SK-N-SH treated with all-trans-retinoic acid at 6 μM for 48 hours (cell line): ENCODE data around the gene PSMA7.
"Not testable (repeated sequence)": the region's sequence is repeated elsewhere in the genome, so short reads cannot be mapped to it uniquely, and the experiment has no call there.

Source experiments
- ATAC-seq: fragments of 200-7000 bp; cut with Tn5 transposase; 3 replicates; pipeline ENCODE4 v1.9.1; 2020; ENCODE audit warnings: mild to moderate bottlenecking, moderate library complexity
- ARNTL ChIP-seq: fragments of 450-650 bp; formaldehyde crosslinking; IDR thresholded peaks from 2 replicates; pipeline ENCODE4 v1.5.0; 2020; ENCODE audit warnings: low read depth, mild to moderate bottlenecking, moderate library complexity, borderline replicate concordance
- BACH2 ChIP-seq: fragments of 250-450 bp; sonication (Bioruptor Pico); IDR thresholded peaks from 2 replicates; pipeline ENCODE4 v1.9.0; 2021; ENCODE audit warnings: mild to moderate bottlenecking, borderline replicate concordance
- CSDC2 ChIP-seq: fragments of 250-450 bp; sonication (Bioruptor Pico); IDR thresholded peaks from 2 replicates; pipeline ENCODE4 v1.5.0; 2020; ENCODE audit warnings: mild to moderate bottlenecking, moderate library complexity
- ESRRG ChIP-seq: fragments of 250-450 bp; sonication (Bioruptor Pico); IDR thresholded peaks from 2 replicates; pipeline ENCODE4 v1.6.1; 2021; ENCODE audit warnings: mild to moderate bottlenecking
- GLIS3 ChIP-seq: fragments of 250-450 bp; sonication (Bioruptor Pico); IDR thresholded peaks from 2 replicates; pipeline ENCODE4 v1.5.0; 2020; ENCODE audit warnings: mild to moderate bottlenecking, moderate library complexity
- ISL1 ChIP-seq: fragments of 250-450 bp; sonication (Bioruptor Pico); IDR thresholded peaks from 2 replicates; pipeline ENCODE4 v2.1.2; 2022; ENCODE audit warnings: mild to moderate bottlenecking, moderate library complexity
- OSR1 ChIP-seq: fragments of 250-450 bp; sonication (Bioruptor Pico); IDR thresholded peaks from 2 replicates; pipeline ENCODE4 v1.8.0; 2022; ENCODE audit warnings: moderate library complexity, mild to moderate bottlenecking, inconsistent platforms
- PPARA ChIP-seq: fragments of 250-450 bp; sonication (Bioruptor Pico); IDR thresholded peaks from 2 replicates; pipeline ENCODE4 v1.5.0; 2020; ENCODE audit warnings: mild to moderate bottlenecking, borderline replicate concordance
- RARB ChIP-seq: fragments of 250-450 bp; sonication (Bioruptor Pico); IDR thresholded peaks from 2 replicates; pipeline ENCODE4 v1.8.0; 2021; ENCODE audit warnings: mild to moderate bottlenecking, moderate library complexity
- SNAI2 ChIP-seq: fragments of 250-450 bp; sonication (Bioruptor Pico); IDR thresholded peaks from 2 replicates; pipeline ENCODE4 v1.5.0; 2020; ENCODE audit warnings: mild to moderate bottlenecking, moderate library complexity
- TOX ChIP-seq: fragments of 250-450 bp; sonication (Bioruptor Pico); IDR thresholded peaks from 2 replicates; pipeline ENCODE4 v1.8.0; 2021; ENCODE audit warnings: mild to moderate bottlenecking, moderate library complexity, borderline replicate concordance
- ZC3H10 ChIP-seq: fragments of 250-450 bp; sonication (Bioruptor Pico); IDR thresholded peaks from 2 replicates; pipeline ENCODE4 v1.5.1; 2021; ENCODE audit warnings: mild to moderate bottlenecking, moderate library complexity
- ZFP3 ChIP-seq: fragments of 250-450 bp; sonication (Bioruptor Pico); IDR thresholded peaks from 2 replicates; pipeline ENCODE4 v1.5.0; 2020; ENCODE audit warnings: mild to moderate bottlenecking, moderate library complexity
- ZFP30 ChIP-seq: fragments of 450-650 bp; formaldehyde crosslinking; IDR thresholded peaks from 2 replicates; pipeline ENCODE4 v1.5.0; 2022; ENCODE audit warnings: mild to moderate bottlenecking, moderate library complexity
- ZNF70 ChIP-seq: fragments of 450-650 bp; formaldehyde crosslinking; IDR thresholded peaks from 2 replicates; pipeline ENCODE4 v1.5.0; 2020; ENCODE audit warnings: mild to moderate bottlenecking, moderate library complexity
- TF ChIP-seq, protein P1 (sequence below): fragments of 250-450 bp; sonication (Bioruptor Pico); IDR thresholded peaks from 2 replicates; pipeline ENCODE4 v1.5.1; 2021; ENCODE audit warnings: mild to moderate bottlenecking, moderate library complexity
- TF ChIP-seq, protein P2 (sequence below): fragments of 250-450 bp; sonication (Bioruptor Pico); IDR thresholded peaks from 2 replicates; pipeline ENCODE4 v1.5.1; 2020; ENCODE audit warnings: low read depth, mild to moderate bottlenecking, moderate library complexity
- TF ChIP-seq, protein P3 (sequence below): fragments of 250-450 bp; sonication (Bioruptor Pico); IDR thresholded peaks from 2 replicates; pipeline ENCODE4 v1.8.0; 2021; ENCODE audit warnings: low read depth, mild to moderate bottlenecking, moderate library complexity, borderline replicate concordance
- TF ChIP-seq, protein P4 (sequence below): fragments of 250-450 bp; sonication (Bioruptor Pico); IDR thresholded peaks from 2 replicates; pipeline ENCODE4 v1.8.0; 2020; ENCODE audit warnings: mild to moderate bottlenecking, moderate library complexity, borderline replicate concordance
- TF ChIP-seq, protein P5 (sequence below): fragments of 250-450 bp; sonication (Bioruptor Pico); IDR thresholded peaks from 2 replicates; pipeline ENCODE4 v1.5.0; 2020; ENCODE audit warnings: mild to moderate bottlenecking, moderate library complexity

The PSMA7 gene

DNA sequence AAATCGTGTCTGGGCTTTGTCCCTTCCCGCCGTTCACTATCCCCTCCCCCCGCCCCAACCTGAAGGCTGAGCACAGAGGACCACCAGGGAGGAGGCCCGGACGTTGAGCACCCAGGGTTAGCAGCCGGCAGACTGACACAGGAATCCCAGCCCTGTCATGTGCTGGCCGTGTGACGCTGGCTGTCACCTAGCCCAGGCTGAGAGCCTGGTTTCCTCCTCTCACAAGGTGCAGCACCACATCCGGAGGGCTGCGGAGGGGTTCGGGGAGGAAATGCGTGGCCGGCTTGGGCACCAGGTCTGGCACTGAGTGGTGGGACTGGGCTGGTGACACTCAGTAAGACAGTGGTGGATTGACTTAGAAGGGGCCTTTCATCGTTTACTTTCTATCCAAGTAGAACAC is 25.5 kb downstream of the PSMA7 start:
- no peak for ATAC-seq
- no peak for TF ChIP-seq ARNTL (CRISPR knock-in tag)
- no peak for TF ChIP-seq RARB (CRISPR knock-in tag)
- TF ChIP-seq BACH2 (CRISPR knock-in tag): no peak
- TF ChIP-seq ZC3H10 (CRISPR knock-in tag): no peak
- TF ChIP-seq TOX (CRISPR knock-in tag): no peak
- no peak for TF ChIP-seq GLIS3 (CRISPR knock-in tag)
- no peak for TF ChIP-seq ESRRG (CRISPR knock-in tag)
- no peak for TF ChIP-seq SNAI2 (CRISPR knock-in tag)
- TF ChIP-seq CSDC2: no peak
- no peak for TF ChIP-seq ZNF70 (CRISPR knock-in tag)
- TF ChIP-seq ZFP30 (CRISPR knock-in tag): no peak
- TF ChIP-seq, protein P1, sequence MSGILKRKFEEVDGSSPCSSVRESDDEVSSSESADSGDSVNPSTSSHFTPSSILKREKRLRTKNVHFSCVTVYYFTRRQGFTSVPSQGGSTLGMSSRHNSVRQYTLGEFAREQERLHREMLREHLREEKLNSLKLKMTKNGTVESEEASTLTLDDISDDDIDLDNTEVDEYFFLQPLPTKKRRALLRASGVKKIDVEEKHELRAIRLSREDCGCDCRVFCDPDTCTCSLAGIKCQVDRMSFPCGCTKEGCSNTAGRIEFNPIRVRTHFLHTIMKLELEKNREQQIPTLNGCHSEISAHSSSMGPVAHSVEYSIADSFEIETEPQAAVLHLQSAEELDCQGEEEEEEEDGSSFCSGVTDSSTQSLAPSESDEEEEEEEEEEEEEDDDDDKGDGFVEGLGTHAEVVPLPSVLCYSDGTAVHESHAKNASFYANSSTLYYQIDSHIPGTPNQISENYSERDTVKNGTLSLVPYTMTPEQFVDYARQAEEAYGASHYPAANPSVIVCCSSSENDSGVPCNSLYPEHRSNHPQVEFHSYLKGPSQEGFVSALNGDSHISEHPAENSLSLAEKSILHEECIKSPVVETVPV (CRISPR knock-in tag): no peak
- TF ChIP-seq, protein P2, sequence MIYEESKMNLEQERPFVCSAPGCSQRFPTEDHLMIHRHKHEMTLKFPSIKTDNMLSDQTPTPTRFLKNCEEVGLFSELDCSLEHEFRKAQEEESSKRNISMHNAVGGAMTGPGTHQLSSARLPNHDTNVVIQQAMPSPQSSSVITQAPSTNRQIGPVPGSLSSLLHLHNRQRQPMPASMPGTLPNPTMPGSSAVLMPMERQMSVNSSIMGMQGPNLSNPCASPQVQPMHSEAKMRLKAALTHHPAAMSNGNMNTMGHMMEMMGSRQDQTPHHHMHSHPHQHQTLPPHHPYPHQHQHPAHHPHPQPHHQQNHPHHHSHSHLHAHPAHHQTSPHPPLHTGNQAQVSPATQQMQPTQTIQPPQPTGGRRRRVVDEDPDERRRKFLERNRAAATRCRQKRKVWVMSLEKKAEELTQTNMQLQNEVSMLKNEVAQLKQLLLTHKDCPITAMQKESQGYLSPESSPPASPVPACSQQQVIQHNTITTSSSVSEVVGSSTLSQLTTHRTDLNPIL: no peak
- TF ChIP-seq, all 23 proteins: peak for 0

DNA sequence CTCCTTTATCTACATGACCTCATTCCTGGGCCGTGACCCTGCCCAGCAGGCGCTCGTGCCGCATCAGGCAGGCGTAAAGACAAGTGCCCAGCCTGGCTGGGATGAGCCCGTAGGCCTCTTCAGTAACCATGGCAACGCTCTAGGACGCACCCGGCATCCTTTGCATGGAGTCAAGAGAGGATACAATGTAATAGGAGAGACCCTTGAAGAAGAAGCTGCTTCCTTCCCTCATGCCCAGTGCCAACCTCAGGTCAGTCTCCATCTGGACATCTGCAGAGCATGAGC is 25.9 kb downstream of the PSMA7 start:
- ATAC-seq: no peak
- no peak for TF ChIP-seq SNAI2 (CRISPR knock-in tag)
- no peak for TF ChIP-seq OSR1

DNA sequence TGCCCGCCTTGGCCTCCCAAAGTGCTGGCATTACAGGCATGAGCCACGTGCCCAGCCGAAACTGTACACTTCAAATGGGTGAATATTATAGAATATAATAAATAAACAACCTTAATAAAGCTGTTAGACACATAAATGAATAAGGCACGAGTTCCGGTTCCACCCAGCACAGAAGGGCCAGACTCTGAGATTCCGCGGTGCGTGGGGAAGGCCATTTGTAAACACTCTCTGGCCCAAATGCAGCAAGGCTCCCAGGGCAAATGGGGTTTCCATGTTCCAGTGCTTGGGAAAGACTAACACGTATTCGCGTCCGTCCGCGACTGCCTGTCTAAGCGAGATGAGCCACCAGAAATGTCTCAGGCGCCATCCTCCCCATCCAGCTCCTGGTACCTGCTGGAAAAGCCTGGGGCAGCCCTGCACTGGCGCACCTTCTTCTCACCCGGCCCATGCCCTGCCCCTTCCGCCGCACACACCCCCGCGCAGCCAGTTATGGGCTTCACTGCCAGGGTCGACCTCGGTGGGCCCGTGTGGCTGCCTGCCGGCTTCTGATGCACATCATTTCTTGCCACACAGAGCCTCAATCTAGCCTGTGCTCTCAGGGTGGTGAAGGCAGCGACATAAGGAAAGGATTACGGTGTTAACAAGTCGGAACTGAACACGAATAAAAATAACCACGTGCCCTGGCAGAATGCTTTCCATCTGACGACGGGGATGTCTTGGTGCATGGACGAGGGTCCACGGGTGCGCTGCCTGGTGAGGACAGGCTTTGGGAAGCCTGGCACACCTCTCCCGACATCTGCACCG is 26.4 kb downstream of the PSMA7 start:
- ATAC-seq: no peak
- TF ChIP-seq, protein P3, sequence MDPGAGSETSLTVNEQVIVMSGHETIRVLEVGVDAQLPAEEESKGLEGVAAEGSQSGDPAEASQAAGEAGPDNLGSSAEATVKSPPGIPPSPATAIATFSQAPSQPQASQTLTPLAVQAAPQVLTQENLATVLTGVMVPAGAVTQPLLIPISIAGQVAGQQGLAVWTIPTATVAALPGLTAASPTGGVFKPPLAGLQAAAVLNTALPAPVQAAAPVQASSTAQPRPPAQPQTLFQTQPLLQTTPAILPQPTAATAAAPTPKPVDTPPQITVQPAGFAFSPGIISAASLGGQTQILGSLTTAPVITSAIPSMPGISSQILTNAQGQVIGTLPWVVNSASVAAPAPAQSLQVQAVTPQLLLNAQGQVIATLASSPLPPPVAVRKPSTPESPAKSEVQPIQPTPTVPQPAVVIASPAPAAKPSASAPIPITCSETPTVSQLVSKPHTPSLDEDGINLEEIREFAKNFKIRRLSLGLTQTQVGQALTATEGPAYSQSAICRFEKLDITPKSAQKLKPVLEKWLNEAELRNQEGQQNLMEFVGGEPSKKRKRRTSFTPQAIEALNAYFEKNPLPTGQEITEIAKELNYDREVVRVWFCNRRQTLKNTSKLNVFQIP (CRISPR knock-in tag): no peak
- TF ChIP-seq, protein P2: no peak
- TF ChIP-seq ZFP3 (CRISPR knock-in tag): no peak
- TF ChIP-seq, protein P4, sequence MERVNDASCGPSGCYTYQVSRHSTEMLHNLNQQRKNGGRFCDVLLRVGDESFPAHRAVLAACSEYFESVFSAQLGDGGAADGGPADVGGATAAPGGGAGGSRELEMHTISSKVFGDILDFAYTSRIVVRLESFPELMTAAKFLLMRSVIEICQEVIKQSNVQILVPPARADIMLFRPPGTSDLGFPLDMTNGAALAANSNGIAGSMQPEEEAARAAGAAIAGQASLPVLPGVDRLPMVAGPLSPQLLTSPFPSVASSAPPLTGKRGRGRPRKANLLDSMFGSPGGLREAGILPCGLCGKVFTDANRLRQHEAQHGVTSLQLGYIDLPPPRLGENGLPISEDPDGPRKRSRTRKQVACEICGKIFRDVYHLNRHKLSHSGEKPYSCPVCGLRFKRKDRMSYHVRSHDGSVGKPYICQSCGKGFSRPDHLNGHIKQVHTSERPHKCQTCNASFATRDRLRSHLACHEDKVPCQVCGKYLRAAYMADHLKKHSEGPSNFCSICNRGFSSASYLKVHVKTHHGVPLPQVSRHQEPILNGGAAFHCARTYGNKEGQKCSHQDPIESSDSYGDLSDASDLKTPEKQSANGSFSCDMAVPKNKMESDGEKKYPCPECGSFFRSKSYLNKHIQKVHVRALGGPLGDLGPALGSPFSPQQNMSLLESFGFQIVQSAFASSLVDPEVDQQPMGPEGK (CRISPR knock-in tag): no peak

DNA sequence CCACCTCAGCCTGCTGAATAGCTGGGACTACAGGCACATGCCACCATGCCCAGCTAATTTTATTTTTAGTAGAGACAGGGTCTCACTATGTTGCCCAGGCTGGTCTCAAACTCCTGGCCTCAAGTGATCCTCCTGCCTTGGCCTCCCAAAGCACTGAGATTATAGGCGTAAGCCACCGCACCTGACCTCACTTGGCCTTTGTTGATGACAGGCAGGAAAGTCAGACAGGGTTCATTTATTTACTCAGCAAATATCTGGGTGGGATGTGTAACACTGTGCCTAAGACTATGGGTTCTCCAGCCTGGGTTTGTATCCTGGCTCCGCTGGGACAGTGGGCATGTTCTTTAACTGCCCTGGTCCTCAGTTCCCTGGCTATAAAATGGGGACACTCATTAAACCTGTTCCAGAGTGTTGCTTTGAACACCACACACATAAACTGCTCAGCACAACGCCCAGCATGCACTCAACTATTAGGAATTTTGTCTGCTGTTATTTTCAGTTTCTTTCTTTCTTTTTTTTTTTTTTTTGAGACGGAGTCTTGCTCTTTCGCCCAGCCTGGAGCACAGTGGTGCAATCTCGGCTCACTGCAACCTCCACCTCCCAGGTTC is 27.3 kb downstream of the PSMA7 start:
- not testable (repeated sequence) for ATAC-seq

DNA sequence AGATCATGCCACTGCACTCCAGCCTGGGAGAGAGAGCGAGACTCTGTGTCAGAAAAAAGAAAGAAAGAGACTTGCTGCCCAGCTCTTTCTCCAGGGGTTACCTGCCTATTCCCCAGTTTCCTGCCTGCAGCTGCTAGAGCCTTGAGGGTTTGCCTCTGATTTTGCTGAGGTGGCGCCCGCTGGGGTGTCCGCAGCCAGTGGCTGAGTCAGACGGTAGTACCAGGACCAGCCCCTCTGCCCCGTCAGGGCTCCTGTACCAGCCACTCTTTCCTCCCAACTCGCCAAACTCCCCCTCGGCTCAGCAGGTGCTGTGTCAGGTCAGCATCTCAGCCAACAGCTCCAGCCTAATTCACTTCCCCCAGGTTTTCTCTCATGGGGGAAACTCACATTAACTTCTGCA is 28.3 kb downstream of the PSMA7 start:
- ATAC-seq: no peak
- TF ChIP-seq ZC3H10 (CRISPR knock-in tag): no peak
- TF ChIP-seq, protein P5, sequence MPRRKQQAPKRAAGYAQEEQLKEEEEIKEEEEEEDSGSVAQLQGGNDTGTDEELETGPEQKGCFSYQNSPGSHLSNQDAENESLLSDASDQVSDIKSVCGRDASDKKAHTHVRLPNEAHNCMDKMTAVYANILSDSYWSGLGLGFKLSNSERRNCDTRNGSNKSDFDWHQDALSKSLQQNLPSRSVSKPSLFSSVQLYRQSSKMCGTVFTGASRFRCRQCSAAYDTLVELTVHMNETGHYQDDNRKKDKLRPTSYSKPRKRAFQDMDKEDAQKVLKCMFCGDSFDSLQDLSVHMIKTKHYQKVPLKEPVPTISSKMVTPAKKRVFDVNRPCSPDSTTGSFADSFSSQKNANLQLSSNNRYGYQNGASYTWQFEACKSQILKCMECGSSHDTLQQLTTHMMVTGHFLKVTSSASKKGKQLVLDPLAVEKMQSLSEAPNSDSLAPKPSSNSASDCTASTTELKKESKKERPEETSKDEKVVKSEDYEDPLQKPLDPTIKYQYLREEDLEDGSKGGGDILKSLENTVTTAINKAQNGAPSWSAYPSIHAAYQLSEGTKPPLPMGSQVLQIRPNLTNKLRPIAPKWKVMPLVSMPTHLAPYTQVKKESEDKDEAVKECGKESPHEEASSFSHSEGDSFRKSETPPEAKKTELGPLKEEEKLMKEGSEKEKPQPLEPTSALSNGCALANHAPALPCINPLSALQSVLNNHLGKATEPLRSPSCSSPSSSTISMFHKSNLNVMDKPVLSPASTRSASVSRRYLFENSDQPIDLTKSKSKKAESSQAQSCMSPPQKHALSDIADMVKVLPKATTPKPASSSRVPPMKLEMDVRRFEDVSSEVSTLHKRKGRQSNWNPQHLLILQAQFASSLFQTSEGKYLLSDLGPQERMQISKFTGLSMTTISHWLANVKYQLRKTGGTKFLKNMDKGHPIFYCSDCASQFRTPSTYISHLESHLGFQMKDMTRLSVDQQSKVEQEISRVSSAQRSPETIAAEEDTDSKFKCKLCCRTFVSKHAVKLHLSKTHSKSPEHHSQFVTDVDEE (CRISPR knock-in tag): no peak
- no peak for TF ChIP-seq PPARA (CRISPR knock-in tag)
- TF ChIP-seq, protein P2: no peak
- TF ChIP-seq ISL1 (CRISPR knock-in tag): no peak
- TF ChIP-seq, protein P4 (CRISPR knock-in tag): no peak
- no peak for TF ChIP-seq ARNTL (CRISPR knock-in tag)
